GM23248 (cell line): ENCODE data around the gene AGA.

ENCODE experiments used
- EZH2 ChIP-seq: fragments of 200-600 bp; sonication (generic); IDR thresholded peaks from 2 replicates; pipeline ENCODE4 v1.6.1; 2018; ENCODE audit warnings: antibody characterized with exemption, mild to moderate bottlenecking; ENCODE audit not compliant: insufficient read depth, poor library complexity, severe bottlenecking
- EZH2phosphoT487 ChIP-seq: fragments of 200-600 bp; sonication (generic); IDR thresholded peaks from 2 replicates; pipeline ENCODE4 v1.6.1; 2018; ENCODE audit warnings: antibody characterized with exemption, moderate library complexity, mild to moderate bottlenecking, low read depth; ENCODE audit not compliant: insufficient read depth

DNA sequence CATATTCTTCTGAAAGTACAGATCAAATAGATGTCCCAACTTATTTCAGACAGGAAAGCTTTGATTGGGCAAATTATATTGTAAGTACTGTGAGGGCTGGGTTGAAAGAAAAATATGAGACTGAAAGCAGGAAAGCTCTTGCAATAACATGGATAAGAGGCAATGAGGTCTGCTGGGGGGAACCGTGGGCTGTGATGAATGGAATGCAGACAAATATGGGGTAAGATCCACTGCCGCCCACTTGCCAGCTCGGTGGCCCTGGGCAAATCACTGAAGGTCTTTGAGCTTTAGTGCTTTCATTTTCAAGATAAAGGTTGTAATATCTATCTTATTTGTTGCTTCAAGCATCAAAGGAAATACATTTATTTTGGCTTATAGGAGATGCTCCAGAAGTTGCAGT lies 51.0 kb downstream of the AGA start:
- TF ChIP-seq EZH2 (no peak), EZH2phosphoT487 (no peak)
